Stimulated activated CD4-positive, alpha-beta T cell treated with anti-CD3 and anti-CD28 coated beads, Interleukin-4, amount 100 ng/mL, for 1 hour (primary cell): ENCODE data around the gene TRIM40.
"Not testable (repeated sequence)": the region's sequence is repeated elsewhere in the genome, so short reads cannot be mapped to it uniquely, and the experiment has no call there.

ENCODE experiments used
- DNase-seq: peaks from one replicate; pipeline ENCODE4 v3.0.0-alpha.2; 2020

TRIM40 gene

DNA sequence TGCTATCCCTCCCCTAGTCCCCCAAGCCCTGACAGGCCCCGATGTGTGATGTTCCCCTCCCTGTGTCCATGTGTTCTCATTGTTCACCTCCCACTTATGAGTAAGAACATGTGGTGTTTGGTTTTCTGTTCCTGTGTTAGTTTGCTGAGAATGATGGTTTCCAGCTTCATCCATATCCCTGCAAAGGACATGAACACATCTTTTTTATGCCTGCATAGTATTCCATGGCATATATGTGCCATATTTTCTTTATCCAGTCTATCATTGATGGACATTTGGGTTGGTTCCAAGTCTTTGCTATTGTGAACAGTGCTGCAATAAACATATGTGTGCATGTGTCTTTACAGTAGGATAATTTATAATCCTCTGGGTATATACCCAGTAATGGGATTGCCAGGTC lies 29.3 kb downstream of the TRIM40 start:
- DNase-seq = not testable (repeated sequence)

DNA sequence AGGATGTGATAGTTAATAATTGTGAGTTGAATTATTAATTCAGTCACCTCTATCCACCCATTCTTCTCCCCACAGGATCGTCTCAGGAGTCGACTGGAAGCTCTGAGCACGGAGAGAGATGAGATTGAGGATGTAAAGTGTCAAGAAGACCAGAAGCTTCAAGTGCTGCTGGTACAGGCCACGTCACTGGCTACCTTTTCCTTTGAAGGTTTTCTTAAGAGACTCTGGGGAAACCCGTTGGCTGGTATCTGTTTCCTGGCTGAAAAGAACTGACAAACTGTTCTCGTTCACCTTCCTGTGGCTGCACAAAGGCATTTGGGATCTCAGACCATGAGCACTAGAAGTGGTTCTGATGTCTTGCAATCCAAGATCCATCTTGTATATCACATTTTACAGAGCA lies 31.2 kb downstream of the TRIM40 start:
- DNase-seq = no peak

DNA sequence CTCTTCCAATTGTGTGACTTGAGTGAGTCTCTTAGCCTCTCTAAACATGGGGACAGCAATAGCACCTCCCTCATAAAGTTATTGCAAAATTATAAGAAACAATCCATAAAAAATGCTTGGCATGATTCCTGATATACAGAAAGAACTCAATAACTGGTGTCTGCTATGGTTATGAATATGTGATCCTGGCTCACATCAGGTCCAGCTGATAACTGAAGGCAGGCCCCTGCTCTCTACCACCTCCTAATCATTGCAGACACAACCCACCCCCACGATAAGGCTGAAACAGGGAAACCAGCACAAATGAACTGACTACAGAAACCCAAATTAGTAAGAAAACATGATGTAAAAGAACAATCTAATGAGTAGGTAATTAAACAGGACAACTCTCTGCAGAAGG lies 32.8 kb downstream of the TRIM40 start:
- DNase-seq = no peak

DNA sequence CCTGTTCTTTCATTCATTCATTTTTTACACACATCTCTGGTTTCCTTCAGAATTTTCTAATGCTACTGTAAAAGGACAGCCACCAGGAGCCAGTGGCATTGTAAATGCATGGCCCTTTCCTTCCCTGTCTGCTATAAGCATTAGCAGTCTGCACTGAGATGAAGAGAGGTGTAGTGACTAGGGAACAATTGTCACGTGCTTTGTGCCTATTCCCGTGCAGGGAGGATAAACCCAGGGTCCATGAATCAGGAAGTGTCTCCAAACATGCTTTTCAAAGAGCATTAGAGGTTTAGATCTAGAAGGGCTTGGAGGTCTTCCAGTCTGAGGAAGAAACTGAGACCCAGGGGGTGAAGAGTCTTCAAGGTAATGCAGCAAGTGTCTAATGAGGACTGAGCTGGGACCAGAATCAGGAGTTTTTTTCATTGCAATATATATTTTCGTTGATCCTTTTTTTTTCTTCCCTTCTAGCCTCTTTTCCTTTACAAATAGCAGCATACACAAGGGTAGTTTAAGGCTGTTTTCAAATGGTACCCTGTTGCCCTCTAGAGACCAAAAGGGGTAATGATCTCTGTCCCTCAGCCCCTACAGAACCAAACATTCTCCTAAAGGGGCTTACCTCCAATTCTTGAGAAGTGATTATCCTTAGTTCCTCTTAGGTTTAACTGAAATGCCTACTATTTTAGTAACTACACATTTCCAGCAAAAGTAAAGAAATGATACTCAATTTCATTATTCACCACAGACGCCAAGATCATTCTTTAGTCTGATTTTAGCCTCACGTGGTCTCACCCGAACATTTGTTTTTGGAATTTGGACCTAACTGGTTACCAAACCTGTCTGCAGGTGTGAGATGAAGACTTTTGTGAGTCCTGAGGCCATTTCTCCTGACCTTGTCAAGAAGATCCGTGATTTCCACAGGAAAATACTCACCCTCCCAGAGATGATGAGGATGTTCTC lies 34.0 kb downstream of the TRIM40 start:
- no peak for DNase-seq

DNA sequence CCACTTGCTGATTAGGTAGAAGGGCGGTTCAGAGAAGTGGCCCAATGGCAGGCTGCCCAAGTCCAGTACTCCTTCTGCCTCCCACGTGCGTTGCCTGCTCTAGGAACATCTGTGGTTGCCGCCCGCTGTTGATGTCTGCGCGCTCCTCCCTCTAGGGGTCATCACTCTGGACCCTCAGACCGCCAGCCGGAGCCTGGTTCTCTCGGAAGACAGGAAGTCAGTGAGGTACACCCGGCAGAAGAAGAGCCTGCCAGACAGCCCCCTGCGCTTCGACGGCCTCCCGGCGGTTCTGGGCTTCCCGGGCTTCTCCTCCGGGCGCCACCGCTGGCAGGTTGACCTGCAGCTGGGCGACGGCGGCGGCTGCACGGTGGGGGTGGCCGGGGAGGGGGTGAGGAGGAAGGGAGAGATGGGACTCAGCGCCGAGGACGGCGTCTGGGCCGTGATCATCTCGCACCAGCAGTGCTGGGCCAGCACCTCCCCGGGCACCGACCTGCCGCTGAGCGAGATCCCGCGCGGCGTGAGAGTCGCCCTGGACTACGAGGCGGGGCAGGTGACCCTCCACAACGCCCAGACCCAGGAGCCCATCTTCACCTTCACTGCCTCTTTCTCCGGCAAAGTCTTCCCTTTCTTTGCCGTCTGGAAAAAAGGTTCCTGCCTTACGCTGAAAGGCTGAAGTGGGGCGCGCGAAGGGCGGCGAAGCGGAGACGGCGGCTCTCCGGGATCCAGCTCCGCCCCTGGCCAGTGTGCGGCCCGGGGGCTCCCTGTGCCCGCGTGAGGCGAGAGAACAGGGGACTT lies 35.9 kb downstream of the TRIM40 start:
- DNase-seq = no peak

DNA sequence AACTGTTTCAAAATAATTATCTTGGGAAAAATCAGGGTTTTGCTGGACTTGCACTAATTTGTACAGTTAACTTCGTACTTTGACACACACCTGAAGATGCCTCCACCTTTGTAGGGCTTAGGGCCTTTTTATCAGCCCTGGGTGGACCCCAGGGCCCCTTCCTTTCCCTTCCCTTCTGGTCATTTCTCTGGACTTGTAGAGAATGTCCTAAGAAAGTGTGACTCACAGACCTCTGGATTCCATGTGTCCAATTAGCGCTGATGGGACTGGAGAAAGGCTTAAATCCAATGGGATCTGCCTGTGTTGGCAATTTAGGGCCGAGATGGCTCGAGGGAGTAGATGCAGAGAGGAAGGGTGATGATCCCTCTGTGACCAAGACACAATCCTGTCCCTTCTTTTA lies 36.7 kb downstream of the TRIM40 start:
- no peak for DNase-seq

DNA sequence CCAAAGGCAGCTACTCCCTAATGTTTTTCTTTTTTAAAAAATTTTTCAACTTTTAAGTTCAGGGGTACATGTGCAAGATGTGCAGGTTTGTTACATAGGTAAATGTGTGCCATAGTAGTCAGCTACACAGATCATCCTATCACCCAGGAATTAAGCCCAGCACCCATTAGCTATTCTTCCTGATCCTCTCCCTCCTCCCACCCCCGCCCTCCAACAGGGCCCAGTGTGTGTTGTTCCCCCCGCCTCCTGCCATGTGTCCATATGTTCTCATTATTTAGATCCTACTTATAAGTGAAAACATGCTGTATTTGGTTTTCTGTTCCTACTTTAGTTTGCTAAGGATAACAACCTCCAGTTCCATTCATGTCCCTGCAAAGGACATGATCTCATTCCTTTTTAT lies 39.8 kb downstream of the TRIM40 start:
- no peak for DNase-seq

DNA sequence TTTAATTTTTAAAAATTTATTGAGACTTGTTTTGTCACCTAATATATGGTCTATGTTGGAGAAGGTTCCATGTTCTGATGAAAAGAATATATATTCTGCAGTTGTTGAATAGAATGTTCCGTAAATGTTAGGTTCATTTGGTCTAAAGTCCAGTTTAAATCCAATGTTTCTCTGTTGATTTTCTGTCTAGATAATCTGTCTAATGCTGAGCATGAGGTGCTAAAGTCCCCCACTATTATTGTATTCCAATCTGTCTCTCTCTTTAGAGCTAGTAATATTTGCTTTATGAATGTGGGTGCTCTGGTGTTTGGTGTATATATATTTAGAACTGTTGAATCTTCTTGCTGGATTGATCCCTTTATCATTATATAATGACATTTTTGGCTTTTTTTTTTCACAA lies 42.9 kb downstream of the TRIM40 start:
- DNase-seq = no peak

DNA sequence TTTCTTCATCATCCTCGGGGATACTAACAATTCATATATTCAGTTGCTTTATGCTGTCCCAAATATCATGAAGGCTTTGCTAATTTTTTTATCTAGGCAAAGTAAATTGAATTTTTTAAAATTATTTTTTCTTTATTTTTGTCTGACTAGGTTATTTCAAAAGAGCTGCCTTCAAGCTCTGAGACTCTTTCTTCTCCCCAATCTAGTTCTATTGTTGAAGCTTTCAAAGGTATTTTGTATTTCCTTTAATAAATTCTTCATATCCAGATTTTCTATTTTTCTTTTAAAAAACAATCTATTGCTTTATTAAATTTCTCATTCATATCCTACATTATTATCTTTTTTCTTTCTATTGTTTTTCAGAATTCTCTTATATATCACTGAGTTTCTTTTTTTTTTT lies 44.2 kb downstream of the TRIM40 start:
- no peak for DNase-seq

DNA sequence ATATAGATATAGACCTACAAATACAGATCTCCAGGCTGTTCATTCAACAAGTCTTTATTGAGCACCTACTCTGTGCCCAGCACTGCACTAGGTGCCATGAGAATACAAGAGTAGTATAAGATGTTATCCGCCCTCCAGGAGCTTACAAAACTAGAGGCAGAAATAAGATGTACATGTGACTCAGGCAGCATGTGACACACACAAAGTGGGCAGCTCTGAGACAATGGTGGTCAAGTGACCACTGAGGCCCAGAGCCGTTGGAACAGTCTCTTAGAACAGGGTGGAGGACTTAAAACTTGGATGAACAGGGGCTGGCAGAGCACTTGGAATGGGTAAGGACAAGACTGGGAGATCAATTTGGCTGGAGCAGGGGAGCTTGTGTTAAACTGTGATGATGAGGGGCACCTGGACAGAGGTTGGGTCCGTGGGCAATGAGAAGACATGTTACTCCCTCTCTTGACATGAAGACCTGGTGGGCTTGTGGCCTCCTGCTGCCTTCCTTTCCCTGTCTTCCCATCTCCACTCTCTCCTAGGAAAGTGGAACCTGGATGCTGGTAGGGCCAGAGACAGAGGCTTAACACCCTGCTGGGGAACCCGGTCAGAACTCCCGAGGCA lies 48.6 kb downstream of the TRIM40 start:
- no peak for DNase-seq

DNA sequence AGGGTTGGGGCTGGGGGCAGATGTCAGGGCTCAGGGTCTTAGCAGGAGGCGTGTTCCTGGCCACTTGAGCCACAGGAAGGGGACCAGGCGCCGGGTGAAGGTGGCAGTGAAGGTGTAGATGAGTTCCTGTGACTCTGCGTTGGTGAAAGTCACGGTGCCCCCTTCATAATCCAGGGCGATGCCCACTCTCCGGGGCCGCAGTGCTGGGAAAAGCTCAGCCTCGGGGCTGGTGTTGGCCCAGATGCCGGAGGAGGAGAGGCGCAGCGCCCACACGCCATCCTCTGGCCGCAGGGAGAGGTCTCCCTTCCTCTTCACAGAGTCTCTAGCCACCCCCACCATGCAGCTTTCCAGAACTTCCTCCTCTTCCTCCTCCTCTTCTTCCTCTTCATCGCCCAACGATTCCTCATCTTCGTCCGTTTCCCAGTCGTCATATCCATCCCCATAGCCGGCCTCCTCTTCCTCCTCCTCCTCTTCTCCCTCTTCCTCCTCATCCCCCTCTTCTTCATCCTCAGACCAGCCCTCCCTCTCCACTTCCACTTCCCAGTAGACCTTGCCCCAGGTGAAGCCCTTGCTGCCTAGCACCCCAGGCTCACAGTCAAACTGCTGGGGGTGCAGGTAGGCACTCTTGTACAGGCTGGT lies 50.0 kb downstream of the TRIM40 start:
- no peak for DNase-seq

DNA sequence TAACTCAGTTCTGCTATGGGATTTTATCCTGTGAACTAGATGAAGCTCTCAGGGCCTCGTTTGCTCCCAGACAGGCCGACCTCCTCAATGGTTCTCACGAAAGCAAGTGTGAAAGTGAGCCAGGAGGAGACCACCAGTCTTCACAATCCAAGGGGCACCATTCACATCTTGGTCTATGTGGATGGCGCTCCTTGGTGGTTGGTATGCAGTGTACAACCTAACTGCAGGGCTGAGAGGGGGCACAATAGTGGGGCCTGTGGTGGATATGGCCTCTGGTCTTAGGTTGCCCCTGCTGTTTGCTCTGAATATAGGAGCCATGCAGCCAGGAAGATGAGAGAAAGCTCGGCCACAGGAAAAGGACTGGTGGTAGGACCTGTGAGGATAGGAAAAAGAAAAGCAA lies 52.6 kb downstream of the TRIM40 start:
- DNase-seq = no peak

DNA sequence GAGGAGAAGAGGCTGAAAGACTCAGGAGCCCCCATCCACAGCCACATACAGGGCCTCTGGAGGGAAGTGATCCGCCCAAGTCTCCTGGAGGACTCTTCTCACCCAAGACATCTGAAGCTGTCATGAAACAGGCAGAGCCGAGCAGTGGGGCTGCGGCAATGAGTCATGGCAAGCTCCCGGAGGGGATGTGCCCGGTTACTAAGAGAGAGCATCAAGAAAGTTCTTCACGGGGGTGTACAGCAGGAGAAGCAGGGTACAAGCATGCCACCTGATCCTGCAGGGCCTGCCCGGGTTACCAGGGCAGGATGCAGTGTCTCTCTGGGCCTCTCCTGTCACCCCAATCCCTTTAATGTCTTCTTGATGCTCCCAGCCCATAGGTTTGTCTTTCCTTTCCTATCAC lies 56.1 kb downstream of the TRIM40 start:
- DNase-seq = no peak

DNA sequence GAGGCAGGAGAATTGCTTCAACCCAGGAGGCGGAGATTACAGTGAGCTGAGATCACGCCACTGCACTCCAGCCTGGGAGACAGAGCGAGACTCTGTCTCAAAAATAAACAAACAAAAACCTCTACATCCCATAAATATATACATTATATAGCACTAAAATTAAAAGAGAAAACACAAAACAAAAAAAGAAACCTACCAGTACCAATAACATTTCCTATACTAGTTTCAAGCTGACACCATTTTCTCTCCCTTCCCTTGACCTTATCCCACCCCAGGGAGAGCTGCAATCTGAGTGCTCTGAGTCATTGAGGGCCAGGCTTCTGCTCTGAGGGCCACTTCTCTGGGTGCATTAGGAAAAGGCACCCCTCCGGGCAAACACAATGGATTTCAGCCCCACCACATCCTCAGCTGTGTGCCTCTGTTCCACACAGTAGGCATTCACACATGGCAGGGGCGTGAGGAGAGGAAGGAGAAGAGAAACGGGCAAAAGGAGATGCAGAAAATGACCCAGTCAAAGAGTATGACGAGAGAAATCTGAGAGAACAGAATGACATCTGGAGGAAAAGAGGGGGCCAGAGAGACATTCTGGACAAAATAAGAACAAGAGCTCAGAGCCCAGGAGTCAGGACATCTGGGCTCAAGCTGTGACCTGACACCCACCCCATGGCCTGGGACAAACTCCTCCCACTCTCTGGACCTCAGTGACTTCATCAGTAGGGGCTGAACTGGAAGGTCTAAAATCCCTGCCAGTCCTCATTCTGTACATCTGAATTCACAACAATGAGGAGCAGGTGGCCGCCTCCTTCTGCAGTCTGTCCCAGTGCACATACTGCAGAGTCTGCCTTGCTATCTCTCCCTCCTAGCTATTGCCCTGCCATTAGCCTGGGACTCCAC lies 59.1 kb downstream of the TRIM40 start:
- DNase-seq = no peak

DNA sequence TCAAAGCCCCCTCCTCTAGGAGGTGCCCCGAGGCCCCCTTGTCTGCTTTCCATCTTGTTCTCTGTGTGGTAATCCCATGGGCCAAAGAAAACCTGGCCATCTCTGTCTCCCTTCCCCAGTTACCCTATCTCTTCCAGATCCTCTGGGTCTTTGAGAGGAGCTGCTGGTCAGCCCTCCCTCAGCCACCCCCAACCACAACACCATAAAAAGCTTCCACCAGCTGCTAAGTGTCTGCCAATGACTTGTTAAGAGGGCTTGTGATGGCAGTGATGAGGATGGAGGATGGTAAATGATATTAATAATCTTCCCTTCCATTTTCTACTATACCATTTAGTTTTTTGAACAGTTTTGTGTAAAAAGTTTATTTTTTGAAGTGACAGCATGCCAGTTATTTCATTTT lies 60.0 kb downstream of the TRIM40 start:
- no peak for DNase-seq

DNA sequence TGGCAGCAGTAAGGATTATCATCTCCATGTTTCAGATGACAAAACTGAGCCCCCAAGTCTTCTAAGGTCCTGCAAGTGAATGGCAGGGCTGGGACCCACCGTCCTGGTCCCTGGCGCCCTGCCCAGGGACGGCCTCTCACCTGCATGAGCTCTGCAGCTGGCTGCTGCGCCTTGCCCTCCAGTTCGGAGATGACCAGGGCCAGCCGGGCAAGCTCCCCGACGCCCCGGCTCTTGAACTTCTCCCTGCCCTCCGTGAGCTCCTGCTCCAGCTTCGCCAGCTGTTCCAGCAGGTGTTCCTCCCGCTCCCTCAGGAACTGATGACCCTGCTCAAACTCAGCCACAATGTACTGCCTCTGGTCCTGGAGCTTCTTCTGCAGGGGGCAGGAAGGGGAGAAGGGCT lies 60.4 kb downstream of the TRIM40 start:
- no peak for DNase-seq
